Measurements from ENCODE around the gene IRX2. TPM values are rescaled to one million over a fixed set of nuclear protein-coding genes. Genes with fewer than 3 reads are reported as not detected.

IRX2 gene
- total and polyA plus RNA-seq, 10 of the 15 experiments (the other 5 are each of a cell fraction or from before 2014, with no cell fraction given) = not detected

GRCh38 chr5:2704111-2704510, 47.4 kb downstream of the IRX2 start:
- no peaks in the 10 kb centered on the region for H4K20me1 ChIP-seq (ENCODE audit: control insufficient read depth, insufficient read depth)
- RAD21 ChIA-PET (ENCODE audit: unreplicated experiment) = no interaction called here
- no peak overlapping the region for H2AFZ ChIP-seq (ENCODE audit: control insufficient read depth, low read depth, low read length)
- H3K27ac ChIP-seq (ENCODE audit: control insufficient read depth, insufficient read depth) = no peak overlapping the region
- SMC1A ChIA-PET (ENCODE audit: uncharacterized antibody, unreplicated experiment) = no interaction called here
- no peak for ATAC-seq
- H3K9ac ChIP-seq (ENCODE audit: control insufficient read depth, insufficient read depth, low read length) = no peak overlapping the region
- DNase-seq (ENCODE audit: low read depth, low spot score) = no peak
- H3K4me1 ChIP-seq (ENCODE audit: control insufficient read depth, insufficient read depth, low read length) = no peaks in the 10 kb centered on the region
- 25% methylated on average over 17 of the region's 18 CpGs for WGBS (ENCODE audit: insufficient coverage, insufficient replicate concordance, low lambda C conversion rate, missing lambda C conversion rate)
- in situ Hi-C loops (cut with MboI) (no loop called here), intact Hi-C loops (cut with micrococcal nuclease; ENCODE audit: unreplicated experiment) (no loop called here)
- H3K4me2 ChIP-seq (ENCODE audit: control insufficient read depth, insufficient read depth) = no peak overlapping the region
- H3K36me3 ChIP-seq (ENCODE audit: control insufficient read depth in 2 of 2, insufficient read depth in 2 of 2, low read length in 1 of 2) = no peaks in the 10 kb centered on the region
- no peaks in the 10 kb centered on the region; the same call in 2 of the 3 replicates for H3K9me3 ChIP-seq (replicated peaks; ENCODE audit: control insufficient read depth, insufficient read depth, low read length)
- POLR2A ChIA-PET = no interaction called here
- TF ChIP-seq POLR2AphosphoS5 (IDR thresholded peaks at IDR 0.05; ENCODE audit: low read length) (no peak), CHD2 (IDR thresholded peaks at IDR 0.05; ENCODE audit: borderline replicate concordance, low read depth, low read length) (no peak), NFIC (IDR thresholded peaks at IDR 0.05; ENCODE audit: low read depth, low read length) (no peak), CEBPB (IDR thresholded peaks at IDR 0.05; ENCODE audit: borderline replicate concordance in 1 of 2, low read depth in 2 of 2, low read length in 2 of 2) (no peak), USF1 (IDR thresholded peaks at IDR 0.05; ENCODE audit: borderline replicate concordance, extremely low read length, insufficient read depth, low read depth, low read length) (no peak), E2F8 (IDR thresholded peaks at IDR 0.05; ENCODE audit: low read depth, partially characterized antibody) (no peak), CBX5 (IDR thresholded peaks at IDR 0.05; ENCODE audit: low read depth) (no peak), MXI1 (IDR thresholded peaks at IDR 0.05; ENCODE audit: low read depth, low read length) (no peak), YBX1 (IDR thresholded peaks at IDR 0.05) (no peak), ZNF207 (IDR thresholded peaks at IDR 0.05; ENCODE audit: borderline replicate concordance) (no peak), KLF5 (IDR thresholded peaks at IDR 0.05; ENCODE audit: partially characterized antibody) (no peak), SREBF2 (IDR thresholded peaks at IDR 0.05; ENCODE audit: low read length) (no peak), IRF4 (IDR thresholded peaks at IDR 0.05; ENCODE audit: low read depth, low read length) (no peak), PAX5 (IDR thresholded peaks at IDR 0.05; ENCODE audit: borderline replicate concordance, low read depth, low read length) (no peak), ZNF274 (IDR thresholded peaks at IDR 0.05; ENCODE audit: insufficient read depth, insufficient read length) (no peak), RELB (IDR thresholded peaks at IDR 0.05; ENCODE audit: low read depth) (no peak)
- no peaks in the 10 kb centered on the region for H3K79me2 ChIP-seq (ENCODE audit: control insufficient read depth, insufficient read depth, low read length)
- FAIRE-seq = no peak
- no peaks in the 10 kb centered on the region for H3K27me3 ChIP-seq (replicated peaks in 1 of 2; ENCODE audit: control insufficient read depth in 2 of 2, insufficient read depth in 2 of 2, low read length in 1 of 2)
- CTCF ChIA-PET = no interaction called here
- BruUV-seq (replicated peaks) = no TSS peak
- no peak overlapping the region for H3K4me3 ChIP-seq
